ENCODE results near the gene KIAA1210. TPM values are rescaled to one million over a fixed set of nuclear protein-coding genes. Genes with fewer than 3 reads are reported as not detected.

The KIAA1210 gene
- total and polyA plus RNA-seq, 2 of the 4 experiments (the other 2 are of a cell fraction) = not detected

GRCh38 chrX:119101168-119101567, 26.4 kb downstream of the KIAA1210 start:
- dilution Hi-C loops (cut with HindIII; ENCODE audit: low sequenced_read_pairs, unreplicated experiment) (no loop called here), intact Hi-C loops (cut with micrococcal nuclease) (no loop called here), in situ Hi-C loops (cut with MboI; ENCODE audit: low sequenced_read_pairs) (no loop called here)
- H2BK5ac ChIP-seq (ENCODE audit: low read depth, low read length, poor library complexity, severe bottlenecking) = no peak overlapping the region
- H3K4ac ChIP-seq (ENCODE audit: low read depth, low read length) = no peak overlapping the region
- no peaks in the 10 kb centered on the region for H3K9me3 ChIP-seq (ENCODE audit: control insufficient read depth, insufficient read depth, low read length)
- no peak overlapping the region for H4K5ac ChIP-seq (ENCODE audit: low read depth, low read length)
- no peak overlapping the region for H3K18ac ChIP-seq (ENCODE audit: low read depth, low read length)
- no peak overlapping the region for H2AFZ ChIP-seq (replicated peaks; ENCODE audit: low read length, poor library complexity)
- H3K4me1 ChIP-seq (ENCODE audit: control insufficient read depth, insufficient read depth, low read length) = no peaks in the 10 kb centered on the region
- no peak overlapping the region for H4K91ac ChIP-seq (ENCODE audit: insufficient read depth, low read depth, low read length)
- ChIA-PET POLR2A (ENCODE audit: unreplicated experiment) (no interaction called here), CTCF (interaction anchor here (2.0 kb wide), 1 partner anchor 18 kb away, joined by 4 read pairs; no protein-coding TSS in a partner anchor)
- WGBS, 2 experiments (ENCODE audit: extremely low coverage in 2 of 2, insufficient read length in 1 of 2) = no CpG with 5 or more reads among the region's 1 CpG
- no peak overlapping the region for H2AK5ac ChIP-seq (ENCODE audit: low read depth, low read length)
- H3K56ac ChIP-seq (ENCODE audit: extremely low read depth, insufficient read depth, low read length) = no peak overlapping the region
- no peak overlapping the region for H2AK9ac ChIP-seq (replicated peaks; ENCODE audit: low read depth, low read length, poor library complexity)
- peaks cover 5% of the 10 kb centered on the region; the same call in 1 of the 2 replicates for H3K27me3 ChIP-seq (ENCODE audit: control insufficient read depth, insufficient read depth, low read length)
- H3K9ac ChIP-seq (ENCODE audit: low read depth, low read length) = no peak overlapping the region
- H4K20me1 ChIP-seq (ENCODE audit: insufficient read depth, low read length) = no peaks in the 10 kb centered on the region
- H3K27ac ChIP-seq (ENCODE audit: insufficient read depth, low read length) = no peak overlapping the region
- H2BK15ac ChIP-seq (ENCODE audit: low read depth, low read length) = no peak overlapping the region
- ATAC-seq (ENCODE audit: low read depth) = no peak
- H3K14ac ChIP-seq (replicated peaks; ENCODE audit: low read depth, low read length) = no peak overlapping the region
- H2BK20ac ChIP-seq (ENCODE audit: low read depth, low read length) = no peak overlapping the region
- H2BK120ac ChIP-seq (ENCODE audit: low read depth, low read length) = no peak overlapping the region
- H3K79me1 ChIP-seq (ENCODE audit: low read depth in 1 of 2, low read length in 2 of 2) = no peaks in the 10 kb centered on the region
- H3K36me3 ChIP-seq (ENCODE audit: control insufficient read depth, insufficient read depth, low read length) = no peaks in the 10 kb centered on the region
- H4K8ac ChIP-seq (ENCODE audit: low read depth in 2 of 2, low read length in 2 of 2) = no peak overlapping the region
- DNase-seq = no peak
- no TSS peak for BruUV-seq (replicated peaks)
- H3K9me1 ChIP-seq (ENCODE audit: insufficient read depth, low read length) = no peaks in the 10 kb centered on the region
- H3K4me3 ChIP-seq (ENCODE audit: insufficient read depth, low read depth, low read length) = no peak overlapping the region
- no peak for TF ChIP-seq RCOR1 (IDR thresholded peaks at IDR 0.05; ENCODE audit: insufficient replicate concordance, low read length)
- TF ChIP-seq NFE2L2 (IDR thresholded peaks at IDR 0.05; ENCODE audit: low read depth, low read length) = no peak
- TF ChIP-seq CEBPB (IDR thresholded peaks at IDR 0.05; ENCODE audit: low read depth, low read length) = no peak
- no peak for TF ChIP-seq FOS (IDR thresholded peaks at IDR 0.05; ENCODE audit: low read depth, low read length)
- no peak for TF ChIP-seq CTCF (conservative IDR thresholded peaks at IDR 0.05; ENCODE audit: low read depth, low read length)
- no peak overlapping the region for H3K23ac ChIP-seq (ENCODE audit: low read depth, low read length)
- no peak overlapping the region for H3K4me2 ChIP-seq (ENCODE audit: low read depth, low read length)

Data from IMR-90 (cell line).